ENCODE measurements around the gene PRDM2.

PRDM2 gene

DNA sequence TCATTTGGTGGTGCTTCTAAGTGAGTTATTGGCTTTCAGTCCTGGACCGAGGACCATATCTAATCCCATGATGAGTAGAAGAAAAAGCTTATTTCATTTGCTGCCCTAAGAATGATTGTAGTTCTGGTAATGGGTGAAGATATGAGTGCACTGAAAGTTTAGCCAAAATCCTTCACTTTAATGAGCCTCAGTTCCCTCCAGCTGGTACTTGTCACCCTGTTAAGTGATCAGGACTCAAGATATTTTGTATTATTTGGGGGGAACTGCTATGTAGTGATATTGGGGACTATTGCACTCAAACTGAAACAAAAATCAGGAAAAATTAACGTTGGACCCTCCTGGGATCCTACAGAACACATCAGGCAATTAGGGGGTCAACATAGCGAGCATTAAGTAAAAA lies 165.9 kb downstream of the PRDM2 start:
- no peak for DNase-seq

DNA sequence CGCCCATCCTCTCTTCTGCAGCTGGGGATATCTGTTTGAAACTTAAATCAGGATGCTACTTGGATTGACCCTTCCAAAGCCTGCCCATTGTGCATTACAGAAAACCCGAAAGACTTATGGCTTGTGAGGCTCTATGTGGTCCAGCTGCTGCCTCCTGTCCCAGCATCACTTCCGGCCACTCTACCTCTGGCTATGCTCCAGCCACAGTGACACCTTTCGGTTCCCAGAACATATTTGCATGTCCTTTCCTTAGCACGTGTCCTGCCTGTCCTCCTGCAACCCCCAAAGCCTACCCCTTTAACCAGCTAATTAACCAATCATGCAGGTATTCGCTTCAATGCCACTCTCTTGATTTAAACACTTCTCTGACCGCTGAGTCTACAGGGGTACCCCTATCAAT lies 167.6 kb downstream of the PRDM2 start:
- DNase-seq, result no peak

DNA sequence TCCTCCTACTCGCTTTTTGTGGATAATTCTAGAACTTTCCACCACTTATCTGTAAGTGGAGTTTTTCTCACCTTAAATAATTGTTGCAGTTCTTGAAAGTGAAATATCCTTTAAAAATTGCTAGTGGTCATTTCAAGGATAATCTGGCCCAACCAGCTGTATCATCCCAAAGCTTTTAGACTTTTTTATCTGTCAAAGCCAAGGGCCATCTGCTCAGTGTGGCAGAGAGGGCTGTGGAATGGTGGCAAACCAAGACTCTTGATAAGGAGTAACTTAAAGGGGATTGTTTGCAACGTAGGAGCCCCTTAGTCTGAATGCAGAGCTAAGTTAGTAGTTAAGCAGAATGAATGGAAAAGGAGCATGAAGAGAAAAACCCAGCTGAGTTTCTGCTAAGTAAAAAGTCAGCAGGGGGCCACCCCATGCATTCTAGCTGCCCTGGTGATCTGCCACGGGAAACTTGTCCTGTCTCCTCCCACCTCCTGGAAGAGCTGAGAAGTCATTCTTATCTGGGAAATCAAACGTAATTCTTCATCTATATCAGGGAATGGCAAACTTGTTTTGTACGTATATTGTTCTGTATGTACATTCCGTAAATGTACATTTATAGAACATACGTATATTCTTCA lies 169.3 kb downstream of the PRDM2 start:
- no peak for DNase-seq

DNA sequence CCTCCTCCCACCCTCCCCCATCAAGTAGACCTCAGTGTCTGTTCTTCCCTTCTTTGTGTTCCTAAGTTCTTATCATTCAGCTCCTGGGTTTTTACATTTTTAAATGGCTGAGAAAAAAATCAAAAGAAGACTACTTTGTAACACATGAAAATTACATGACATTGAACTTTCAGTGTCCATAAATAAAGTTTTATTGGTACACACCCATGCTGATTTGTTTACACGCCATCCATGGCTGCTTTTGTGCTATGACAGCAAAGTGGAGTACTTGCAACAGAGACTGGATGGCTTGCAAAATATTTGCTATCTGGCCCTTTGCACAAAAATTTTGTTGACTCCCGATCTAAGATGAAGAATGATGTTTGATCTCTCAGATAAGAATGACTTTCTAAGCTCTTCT lies 171.4 kb downstream of the PRDM2 start:
- no peak for DNase-seq

DNA sequence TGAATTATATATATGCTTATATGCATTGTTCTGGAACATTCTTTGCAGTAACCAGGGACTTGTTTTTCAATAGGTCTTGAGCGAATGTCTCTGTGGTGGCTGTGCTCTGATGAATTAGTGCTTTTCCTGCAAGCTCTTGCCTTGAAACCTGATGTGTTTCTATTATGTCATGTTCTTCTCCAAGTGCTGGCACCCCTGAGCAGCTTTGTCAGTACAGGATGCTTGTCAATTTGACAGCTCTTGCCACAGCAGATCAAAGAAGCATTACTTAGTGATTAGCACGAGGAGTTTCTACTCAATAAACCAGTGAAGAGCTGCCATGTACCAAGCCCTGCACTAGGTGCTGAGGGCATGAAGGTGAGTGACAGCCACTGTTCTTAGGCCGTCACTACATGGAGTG lies 171.9 kb downstream of the PRDM2 start:
- DNase-seq, result no peak

DNA sequence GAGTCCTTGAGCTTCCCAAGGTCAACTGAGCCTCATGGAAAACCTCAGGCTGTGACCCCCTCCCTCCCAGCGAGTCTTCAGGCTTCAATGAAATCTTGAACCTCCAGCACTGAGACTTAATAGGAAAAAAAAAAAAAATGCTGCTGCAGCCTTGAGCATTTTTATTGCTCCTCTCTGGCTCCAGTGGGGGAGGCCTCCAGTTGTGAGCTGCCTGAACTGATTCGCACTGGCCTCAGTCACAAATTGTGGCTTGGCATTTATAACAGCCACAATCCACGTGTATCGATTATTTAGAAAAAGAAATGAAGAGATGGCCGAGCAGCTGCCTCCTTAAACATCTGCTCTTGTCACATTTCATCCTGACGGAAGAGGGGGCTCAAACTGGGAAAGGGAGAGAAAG lies 173.0 kb downstream of the PRDM2 start:
- DNase-seq, result no peak
